Endometrial microvascular endothelial cells (primary cell): ENCODE measurements around the gene RASGRP1. TPM values are rescaled to one million over a fixed set of nuclear protein-coding genes. Genes with fewer than 3 reads are reported as not detected.
"Not testable (repeated sequence)": the region's sequence is repeated elsewhere in the genome, so short reads cannot be mapped to it uniquely, and the experiment has no call there.

Experiments used
- in situ Hi-C: cut with HindIII; loops from 2 replicates; pipeline ENCODE4 v1.10.0; 2017; ENCODE audit warnings: low sequenced_read_pairs, low pct_unique_long_range_greater_than_20kb; ENCODE audit errors: inconsistent ontology term
- total RNA-seq: library from RNA; depleted of rRNA; stranded (reverse); fragments of >200 nt; gene quantifications from one replicate; pipeline ENCODE4 v1.2.3, GENCODE V29; 2015; ENCODE audit errors: inconsistent ontology term

The RASGRP1 gene
- not detected for total RNA-seq

- in situ Hi-C loops: no loop called here
These were observed at the start of gene RASGRP1 for GRCh38 chr15:38564557-38565286. Gene RASGRP1 (minus strand): TSS chr15:38564814. CDS start chr15:38564628, 186 bp downstream.

DNA sequence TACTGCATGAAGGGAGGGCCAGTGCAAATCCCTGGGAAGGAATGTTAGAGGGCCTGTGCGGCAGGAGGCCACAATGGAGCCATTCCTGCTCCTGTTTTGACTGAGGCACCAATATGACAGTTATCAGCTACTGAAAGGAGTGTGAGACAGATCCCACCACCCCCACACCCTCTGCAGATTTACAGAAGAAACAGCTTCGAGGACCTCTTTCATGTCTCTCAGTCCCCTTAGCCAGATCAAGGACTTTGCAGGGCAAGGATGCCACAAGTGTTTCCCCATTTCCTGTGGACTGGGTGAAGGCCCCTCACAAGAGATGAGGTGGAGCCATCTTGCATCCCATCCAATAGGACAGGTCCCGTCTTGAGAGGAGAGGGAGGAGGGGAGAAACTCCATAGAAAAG is 48.5 kb upstream of the RASGRP1 start:
- in situ Hi-C loops: no loop called here

DNA sequence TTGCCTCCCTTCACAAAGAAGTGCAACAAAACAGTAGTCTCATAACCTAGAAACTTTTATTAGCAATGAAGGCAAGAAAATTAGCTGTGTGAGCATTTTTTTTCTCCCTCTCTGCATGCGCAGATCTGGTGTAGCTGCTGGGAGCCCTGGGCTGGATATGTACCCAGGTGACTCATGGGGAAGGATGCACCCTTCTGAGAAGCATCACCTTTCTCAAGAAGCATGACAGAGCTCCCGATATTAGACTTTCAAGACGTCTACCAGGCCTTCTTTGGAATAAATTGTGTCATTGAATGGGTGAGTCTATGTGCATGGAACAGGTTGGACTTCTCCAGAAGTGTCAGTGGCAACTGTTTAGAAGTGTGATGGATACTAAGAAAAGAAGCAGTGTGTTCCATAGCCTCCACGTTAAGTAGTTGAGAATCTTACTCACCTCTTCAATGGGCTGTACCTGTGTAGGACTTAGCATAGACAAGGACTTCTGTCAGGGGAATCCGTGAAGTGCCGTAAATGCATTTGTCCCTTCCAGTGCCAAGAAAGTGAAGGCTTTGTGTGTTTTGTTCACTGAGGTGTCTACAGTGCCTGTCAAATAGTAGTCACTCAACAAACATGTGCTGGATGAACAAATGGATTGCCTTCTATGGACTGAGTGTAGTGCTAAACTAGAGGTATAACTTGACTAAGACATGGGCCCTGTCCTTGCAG is 47.7 kb upstream of the RASGRP1 start:
- in situ Hi-C loops: no loop called here

DNA sequence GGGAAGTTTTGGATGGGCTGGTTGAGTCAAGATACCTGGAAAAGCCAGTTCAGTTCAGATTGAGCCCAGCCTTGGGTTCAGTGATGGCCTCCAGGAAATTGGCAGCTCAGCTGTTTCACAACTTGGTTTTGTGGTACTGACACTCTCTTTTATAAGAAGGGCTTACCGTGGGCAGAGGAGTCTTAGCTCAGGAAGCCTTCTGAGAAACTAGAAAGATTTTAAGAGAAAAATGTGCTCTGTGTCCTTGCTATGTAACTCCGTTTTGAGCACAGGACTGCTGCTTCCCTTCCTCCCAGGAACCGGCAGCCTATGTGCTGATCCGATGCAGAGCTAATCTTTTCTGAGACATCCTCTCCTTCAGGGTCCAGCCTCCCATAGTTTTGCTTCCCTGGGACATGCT is 46.6 kb upstream of the RASGRP1 start:
- in situ Hi-C loops: no loop called here

GRCh38 chr15:38610748-38611147 is 46.1 kb upstream of the RASGRP1 start:
- in situ Hi-C loops: no loop called here

GRCh38 chr15:38609097-38609738 is 44.6 kb upstream of the RASGRP1 start:
- in situ Hi-C loops: no loop called here

DNA sequence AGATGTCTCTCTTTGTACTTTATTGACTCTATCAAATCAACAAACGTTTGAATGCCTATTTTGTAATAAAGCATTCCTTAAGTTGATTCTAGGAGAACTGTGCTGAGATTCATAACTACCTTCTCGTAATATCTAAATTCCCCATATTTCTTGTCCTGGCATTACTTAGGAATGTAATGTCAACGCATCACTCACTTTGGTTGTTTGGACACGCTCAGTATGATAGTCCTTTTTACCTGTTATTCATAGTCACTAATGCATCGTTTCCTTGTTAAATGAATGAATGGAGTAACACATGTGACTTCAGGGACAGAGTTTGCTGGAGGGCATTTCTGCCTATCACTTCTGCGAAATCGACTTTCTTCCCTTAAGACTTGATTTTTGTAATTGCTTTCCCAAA is 44.1 kb upstream of the RASGRP1 start:
- in situ Hi-C loops: no loop called here

GRCh38 chr15:38605744-38606143 is 41.1 kb upstream of the RASGRP1 start:
- in situ Hi-C loops: no loop called here

GRCh38 chr15:38603672-38604071 is 39.1 kb upstream of the RASGRP1 start:
- in situ Hi-C loops: no loop called here

DNA sequence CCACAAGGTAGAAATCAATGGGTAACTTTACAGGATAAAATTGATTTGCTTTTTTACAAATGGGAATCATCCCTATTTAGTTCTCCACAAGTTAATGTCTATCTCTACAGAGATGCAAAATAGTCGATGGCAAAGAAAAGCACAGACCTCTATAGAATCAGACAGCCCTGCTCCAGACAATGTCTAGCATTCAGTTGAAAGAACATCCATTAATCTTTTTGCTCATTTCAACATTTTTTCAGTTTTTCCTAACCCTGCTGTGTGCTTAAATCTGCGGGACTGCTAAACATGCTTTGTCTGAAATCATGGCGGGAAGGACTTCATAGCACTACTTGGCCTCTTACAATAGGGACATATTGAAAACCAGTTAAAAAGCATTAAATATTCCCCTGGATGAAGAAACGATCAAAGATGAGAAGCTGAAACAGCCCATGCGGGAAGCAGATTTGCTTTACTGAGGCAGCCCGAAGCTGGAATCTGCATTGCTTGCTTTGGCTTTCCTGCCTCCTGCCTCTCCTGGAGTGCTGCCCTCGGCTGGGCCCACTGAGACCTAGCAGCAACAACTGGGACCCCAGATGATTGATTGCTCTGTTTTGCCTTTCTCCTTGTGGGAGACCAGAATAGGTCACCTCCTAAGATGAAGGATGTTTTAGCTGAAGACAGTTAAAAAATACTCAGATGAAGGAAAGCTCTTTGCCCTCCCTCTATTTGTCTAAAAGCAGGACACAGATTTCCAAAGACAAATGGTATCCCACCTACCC is 38.5 kb upstream of the RASGRP1 start:
- in situ Hi-C loops: no loop called here

DNA sequence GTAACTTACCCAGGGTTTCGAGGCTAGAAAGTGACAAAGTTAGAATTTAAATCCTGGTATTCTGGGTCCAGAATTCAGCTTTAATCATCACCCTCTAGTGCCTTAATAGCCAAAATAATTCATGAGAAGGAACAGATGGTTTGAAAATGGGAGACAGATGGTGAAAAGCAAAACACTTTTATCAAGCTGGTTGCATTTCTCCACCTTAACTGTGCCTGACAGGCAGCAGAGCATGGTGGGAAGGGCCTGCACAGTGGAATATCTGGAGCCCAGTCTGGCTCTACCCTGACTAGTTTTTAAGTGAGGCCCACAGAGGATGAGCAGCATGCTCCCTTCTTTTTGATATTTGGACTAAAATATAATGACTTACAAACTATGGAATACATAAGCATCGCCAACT is 35.6 kb upstream of the RASGRP1 start:
- in situ Hi-C loops: no loop called here

DNA sequence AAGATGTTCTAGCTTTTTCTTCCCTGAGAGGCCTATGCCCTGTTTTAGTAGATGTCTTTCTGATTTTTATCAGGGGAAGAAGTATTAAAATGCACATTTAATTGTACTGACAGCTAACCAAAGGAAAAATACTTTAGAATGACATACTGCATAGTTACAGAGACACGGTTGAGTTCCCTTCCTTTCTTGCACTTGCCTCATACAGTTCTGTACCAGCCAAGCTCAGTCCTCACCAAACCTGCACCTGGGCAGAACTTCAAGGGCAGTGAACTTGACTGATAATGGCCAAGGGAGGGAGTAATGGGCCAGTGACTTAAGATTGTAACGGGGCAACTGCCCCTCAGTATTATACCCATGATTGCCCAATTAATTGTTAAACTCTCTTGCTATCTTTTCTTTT is 34.1 kb upstream of the RASGRP1 start:
- in situ Hi-C loops: no loop called here

DNA sequence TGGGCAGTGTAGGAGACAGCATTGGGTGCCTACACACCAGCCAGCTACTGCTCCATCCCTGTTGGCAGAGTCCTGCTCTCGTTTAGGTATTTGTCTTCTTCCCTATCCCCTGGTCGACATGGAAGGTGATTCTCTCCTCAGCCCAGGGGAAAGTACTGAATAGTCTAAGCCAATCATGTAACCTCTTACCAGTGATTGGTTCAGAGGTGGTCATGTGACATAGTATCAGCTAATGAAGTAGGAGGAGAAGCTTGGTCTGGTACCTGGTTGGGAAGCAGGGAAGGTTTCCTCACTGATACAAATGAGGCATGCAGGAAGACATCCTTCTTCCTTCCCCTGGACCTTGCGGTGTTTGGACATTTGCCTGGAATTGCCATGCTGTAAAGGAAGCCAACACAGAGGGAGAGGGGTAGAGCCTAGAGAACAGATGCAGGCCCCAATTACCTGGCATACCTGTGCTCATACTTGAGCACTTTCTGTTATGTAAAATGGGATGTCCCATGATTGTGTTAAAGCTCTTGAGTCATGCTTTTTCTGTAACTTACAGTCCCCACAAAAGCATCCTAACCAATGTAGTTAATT is 32.7 kb upstream of the RASGRP1 start:
- in situ Hi-C loops: no loop called here

- in situ Hi-C loops: no loop called here
These were observed 28.9 kb upstream of the RASGRP1 start for GRCh38 chr15:38593524-38593923.

- in situ Hi-C loops: no loop called here
These were observed 24.9 kb upstream of the RASGRP1 start for GRCh38 chr15:38589502-38589901.

GRCh38 chr15:38588672-38589071 is 24.1 kb upstream of the RASGRP1 start:
- in situ Hi-C loops: no loop called here

DNA sequence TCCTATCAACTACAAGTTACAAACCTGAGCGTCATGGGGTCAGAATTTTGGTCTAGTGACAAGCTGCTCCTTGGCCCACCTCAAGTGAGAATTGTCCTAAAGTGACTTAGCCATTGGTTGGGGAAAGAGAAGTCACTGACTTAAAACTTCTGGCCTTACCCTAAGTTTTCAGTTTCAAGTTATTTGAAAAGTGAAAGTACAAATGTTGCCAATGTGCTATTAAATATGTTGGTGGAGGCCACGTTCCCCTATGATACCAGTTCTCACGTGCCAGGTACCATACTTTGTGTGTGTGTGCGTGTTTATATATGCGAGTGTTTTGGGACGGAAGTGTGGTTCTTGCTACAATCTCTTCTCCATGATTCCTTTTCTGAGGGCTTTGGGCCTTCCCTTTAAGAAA is 22.6 kb upstream of the RASGRP1 start:
- in situ Hi-C loops: no loop called here

DNA sequence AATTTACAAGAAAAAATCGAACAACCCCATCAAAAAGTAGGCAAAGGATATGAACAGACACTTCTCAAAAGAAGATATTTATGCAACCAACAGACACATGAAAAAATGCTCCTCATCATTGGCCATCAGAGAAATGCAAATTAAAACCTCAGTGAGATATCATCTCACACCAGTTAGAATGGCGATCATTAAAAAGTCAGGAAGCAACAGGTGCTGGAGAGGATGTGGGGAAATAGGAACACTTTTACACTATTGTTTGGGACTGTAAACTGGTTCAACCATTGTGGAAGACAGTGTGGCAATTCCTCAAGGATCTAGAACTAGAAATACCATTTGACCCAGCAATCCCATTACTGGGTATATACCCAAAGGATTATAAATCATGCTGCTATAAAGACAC is 21.4 kb upstream of the RASGRP1 start:
- in situ Hi-C loops: not testable (repeated sequence)

DNA sequence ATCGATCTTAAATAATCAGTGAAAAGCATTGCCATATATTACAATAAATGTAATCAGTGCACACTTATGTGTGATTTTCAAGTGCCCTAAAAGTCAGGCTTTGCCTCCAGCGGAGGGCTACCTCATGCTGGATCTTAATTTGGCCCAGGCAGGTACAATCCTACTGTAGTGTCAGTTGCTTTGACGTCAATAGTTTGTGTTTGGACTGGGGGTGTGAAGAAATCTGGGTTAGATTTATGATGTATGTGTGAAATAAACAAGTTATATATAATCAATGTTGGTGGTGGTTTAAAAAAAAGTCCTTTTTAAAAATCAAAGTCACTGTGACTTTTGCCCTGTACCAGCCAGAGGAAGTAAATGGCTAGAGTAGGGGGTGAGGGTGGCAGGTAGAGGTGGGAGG is 14.0 kb upstream of the RASGRP1 start:
- in situ Hi-C loops: no loop called here
